ENCODE data around the gene TSC1.
"Not testable (repeated sequence)": the region's sequence is repeated elsewhere in the genome, so short reads cannot be mapped to it uniquely, and the experiment has no call there.

The TSC1 gene

GRCh38 chr9:132944294-132945185, at the start of gene TSC1:
TSC1 (minus strand) TSS chr9:132944616; CDS start chr9:132928872, 15,744 bp downstream.
- peak; percentile 83 for DNase-seq

GRCh38 chr9:132993511-132993939, 49.1 kb upstream of the TSC1 start:
- DNase-seq = no peak

GRCh38 chr9:132991351-132992300, 47.2 kb upstream of the TSC1 start:
- DNase-seq = no peak

GRCh38 chr9:132990781-132991180, 46.4 kb upstream of the TSC1 start:
- no peak for DNase-seq

- not testable (repeated sequence) for DNase-seq
Measured at GRCh38 chr9:132989998-132990557, 45.7 kb upstream of the TSC1 start.

GRCh38 chr9:132989414-132989996, 45.1 kb upstream of the TSC1 start:
- DNase-seq = no peak

- DNase-seq = no peak
Measured at GRCh38 chr9:132989014-132989310, 44.5 kb upstream of the TSC1 start.

GRCh38 chr9:132988244-132989013, 44.0 kb upstream of the TSC1 start:
- DNase-seq = no peak

- DNase-seq = no peak
Measured at GRCh38 chr9:132986640-132987620, 42.5 kb upstream of the TSC1 start.

GRCh38 chr9:132986114-132986513, 41.7 kb upstream of the TSC1 start:
- no peak for DNase-seq

- no peak for DNase-seq
Measured at GRCh38 chr9:132985489-132985888, 41.1 kb upstream of the TSC1 start.

- no peak for DNase-seq
Measured at GRCh38 chr9:132985071-132985350, 40.6 kb upstream of the TSC1 start.

- no peak for DNase-seq
Measured at GRCh38 chr9:132984202-132985070, 40.0 kb upstream of the TSC1 start.

GRCh38 chr9:132983491-132984201, 39.2 kb upstream of the TSC1 start:
- DNase-seq = no peak

GRCh38 chr9:132982458-132982857, 38.0 kb upstream of the TSC1 start:
- DNase-seq = no peak

- DNase-seq = no peak
Measured at GRCh38 chr9:132980157-132980556, 35.7 kb upstream of the TSC1 start.

GRCh38 chr9:132978451-132979131, 34.2 kb upstream of the TSC1 start, which contains the start of gene GFI1B:
GFI1B (plus strand) TSS chr9:132978694; CDS start chr9:132986679, 7,985 bp downstream.
- DNase-seq = no peak

- DNase-seq = no peak
Measured at GRCh38 chr9:132978112-132978450, 33.7 kb upstream of the TSC1 start.

GRCh38 chr9:132976571-132976970, 32.2 kb upstream of the TSC1 start:
- no peak for DNase-seq
